Mononuclear cell (primary cell): ENCODE results near the gene PLEKHN1. TPM values are rescaled to one million over a fixed set of nuclear protein-coding genes. Genes with fewer than 3 reads are reported as not detected.

Source experiments
- H3K27me3 ChIP-seq: 2 replicates; pipeline ENCODE4 v1.6.0; 2011; ENCODE audit warnings: low read length, control low read depth; ENCODE audit not compliant: insufficient read depth
- H3K4me1 ChIP-seq: 2 replicates; pipeline ENCODE4 v1.5.1; 2011; ENCODE audit warnings: mild to moderate bottlenecking, low read length, control low read depth; ENCODE audit not compliant: insufficient read depth
- H3K4me3 ChIP-seq: 2 replicates; pipeline ENCODE4 v1.5.1; 2011; ENCODE audit warnings: mild to moderate bottlenecking, low read length, moderate library complexity
- H3K9me3 ChIP-seq: 2 replicates; pipeline ENCODE4 v1.5.1; 2011; ENCODE audit warnings: low read depth, mild to moderate bottlenecking, control low read depth, low read length
- total RNA-seq: library from RNA; depleted of rRNA; stranded (reverse); fragments of >200 nt; gene quantifications from one replicate; pipeline ENCODE4 v1.2.3, GENCODE V29; 2012

The PLEKHN1 gene
- total RNA-seq, 1 donor = 0.10 TPM

GRCh38 chr1:925561-926421 is 40.5 kb upstream of the PLEKHN1 start:
- no peak overlapping the region for H3K4me3 ChIP-seq
- H3K9me3 ChIP-seq = no peaks in the 10 kb centered on the region
- H3K4me1 ChIP-seq = peaks cover 18% of the 10 kb centered on the region
- H3K27me3 ChIP-seq = peaks cover 43% of the 10 kb centered on the region

GRCh38 chr1:927234-927633 is 39.0 kb upstream of the PLEKHN1 start:
- Histone ChIP-seq H3K9me3 (no peaks in the 10 kb centered on the region), H3K4me3 (no peak overlapping the region), H3K4me1 (peaks cover 13% of the 10 kb centered on the region), H3K27me3 (peaks cover 30% of the 10 kb centered on the region)

GRCh38 chr1:927748-928147 is 38.5 kb upstream of the PLEKHN1 start:
- no peak overlapping the region for H3K4me3 ChIP-seq
- H3K4me1 ChIP-seq = peaks cover 13% of the 10 kb centered on the region
- H3K9me3 ChIP-seq = no peaks in the 10 kb centered on the region
- H3K27me3 ChIP-seq = peaks cover 25% of the 10 kb centered on the region

GRCh38 chr1:928825-929661 is 37.2 kb upstream of the PLEKHN1 start:
- Histone ChIP-seq H3K4me3 (no peak overlapping the region), H3K4me1 (peaks cover 5% of the 10 kb centered on the region), H3K9me3 (no peaks in the 10 kb centered on the region), H3K27me3 (peaks cover 17% of the 10 kb centered on the region)

- no peak overlapping the region for H3K4me3 ChIP-seq
Observed at GRCh38 chr1:929712-930632, 36.3 kb upstream of the PLEKHN1 start.

GRCh38 chr1:930633-931138 is 35.6 kb upstream of the PLEKHN1 start:
- H3K4me1 ChIP-seq = peaks cover 5% of the 10 kb centered on the region
- no peaks in the 10 kb centered on the region for H3K9me3 ChIP-seq
- peaks cover 23% of the 10 kb centered on the region for H3K27me3 ChIP-seq
- H3K4me3 ChIP-seq = no peak overlapping the region

More at GRCh38 chr1:929712-930632, 36.3 kb upstream of the PLEKHN1 start:
- Histone ChIP-seq H3K4me1 (peaks cover under 1% of the 10 kb centered on the region), H3K27me3 (peaks cover 18% of the 10 kb centered on the region), H3K9me3 (no peaks in the 10 kb centered on the region)

GRCh38 chr1:931380-932172 is 34.7 kb upstream of the PLEKHN1 start:
- H3K4me1 ChIP-seq = peaks cover 5% of the 10 kb centered on the region
- H3K4me3 ChIP-seq = no peak overlapping the region
- peaks cover 14% of the 10 kb centered on the region for H3K27me3 ChIP-seq
- H3K9me3 ChIP-seq = no peaks in the 10 kb centered on the region

- Histone ChIP-seq H3K27me3 (peaks cover 9% of the 10 kb centered on the region), H3K4me3 (no peak overlapping the region), H3K4me1 (peaks cover 5% of the 10 kb centered on the region), H3K9me3 (no peaks in the 10 kb centered on the region)
Observed at GRCh38 chr1:932173-932510, 34.1 kb upstream of the PLEKHN1 start.

GRCh38 chr1:932776-933602 is 33.3 kb upstream of the PLEKHN1 start:
- Histone ChIP-seq H3K4me1 (peaks cover 5% of the 10 kb centered on the region), H3K4me3 (no peak overlapping the region), H3K9me3 (no peaks in the 10 kb centered on the region), H3K27me3 (peaks cover 7% of the 10 kb centered on the region)

- H3K4me3 ChIP-seq = no peak overlapping the region
- peaks cover 5% of the 10 kb centered on the region for H3K4me1 ChIP-seq
- no peaks in the 10 kb centered on the region for H3K9me3 ChIP-seq
- peaks cover 8% of the 10 kb centered on the region for H3K27me3 ChIP-seq
Observed at GRCh38 chr1:933603-933940, 32.7 kb upstream of the PLEKHN1 start.

GRCh38 chr1:934991-935750 is 31.1 kb upstream of the PLEKHN1 start:
- H3K4me1 ChIP-seq = peaks cover 5% of the 10 kb centered on the region
- peaks cover 18% of the 10 kb centered on the region for H3K27me3 ChIP-seq

GRCh38 chr1:935751-936231 is 30.5 kb upstream of the PLEKHN1 start:
- peaks cover 24% of the 10 kb centered on the region for H3K27me3 ChIP-seq
- H3K9me3 ChIP-seq = no peaks in the 10 kb centered on the region
- H3K4me3 ChIP-seq = no peak overlapping the region
- peaks cover 10% of the 10 kb centered on the region for H3K4me1 ChIP-seq

More at GRCh38 chr1:934991-935750, 31.1 kb upstream of the PLEKHN1 start:
- Histone ChIP-seq H3K4me3 (no peak overlapping the region), H3K9me3 (no peaks in the 10 kb centered on the region)
